HUES6 (cell line): Measurements from ENCODE around the gene CA4.
"Not testable (repeated sequence)": the region's sequence is repeated elsewhere in the genome, so short reads cannot be mapped to it uniquely, and the experiment has no call there.

Experiments
- H3K27ac ChIP-seq: 2 replicates; pipeline ENCODE4 v1.7.0; 2013; ENCODE audit warnings: low read depth, mild to moderate bottlenecking, low read length, inconsistent platforms
- H3K27me3 ChIP-seq: 2 replicates; pipeline ENCODE4 v1.6.1; 2013; ENCODE audit warnings: low read length; ENCODE audit not compliant: control insufficient read depth, insufficient read depth
- H3K36me3 ChIP-seq: 2 replicates; pipeline ENCODE4 v1.6.1; 2013; ENCODE audit warnings: low read length; ENCODE audit not compliant: control insufficient read depth, insufficient read depth
- H3K4me1 ChIP-seq: 2 replicates; pipeline ENCODE4 v1.6.1; 2013; ENCODE audit warnings: low read length; ENCODE audit not compliant: control insufficient read depth, insufficient read depth
- H3K4me3 ChIP-seq: 2 replicates; pipeline ENCODE4 v1.5.1; 2013; ENCODE audit warnings: low read depth, low read length
- H3K9ac ChIP-seq: one replicate; pipeline ENCODE4 v1.6.1; 2013; ENCODE audit warnings: mild to moderate bottlenecking, low read length
- H3K9me3 ChIP-seq: 2 replicates; pipeline ENCODE4 v1.6.1; 2013; ENCODE audit warnings: low read depth, low read length; ENCODE audit not compliant: control insufficient read depth, insufficient read depth

The CA4 gene

DNA sequence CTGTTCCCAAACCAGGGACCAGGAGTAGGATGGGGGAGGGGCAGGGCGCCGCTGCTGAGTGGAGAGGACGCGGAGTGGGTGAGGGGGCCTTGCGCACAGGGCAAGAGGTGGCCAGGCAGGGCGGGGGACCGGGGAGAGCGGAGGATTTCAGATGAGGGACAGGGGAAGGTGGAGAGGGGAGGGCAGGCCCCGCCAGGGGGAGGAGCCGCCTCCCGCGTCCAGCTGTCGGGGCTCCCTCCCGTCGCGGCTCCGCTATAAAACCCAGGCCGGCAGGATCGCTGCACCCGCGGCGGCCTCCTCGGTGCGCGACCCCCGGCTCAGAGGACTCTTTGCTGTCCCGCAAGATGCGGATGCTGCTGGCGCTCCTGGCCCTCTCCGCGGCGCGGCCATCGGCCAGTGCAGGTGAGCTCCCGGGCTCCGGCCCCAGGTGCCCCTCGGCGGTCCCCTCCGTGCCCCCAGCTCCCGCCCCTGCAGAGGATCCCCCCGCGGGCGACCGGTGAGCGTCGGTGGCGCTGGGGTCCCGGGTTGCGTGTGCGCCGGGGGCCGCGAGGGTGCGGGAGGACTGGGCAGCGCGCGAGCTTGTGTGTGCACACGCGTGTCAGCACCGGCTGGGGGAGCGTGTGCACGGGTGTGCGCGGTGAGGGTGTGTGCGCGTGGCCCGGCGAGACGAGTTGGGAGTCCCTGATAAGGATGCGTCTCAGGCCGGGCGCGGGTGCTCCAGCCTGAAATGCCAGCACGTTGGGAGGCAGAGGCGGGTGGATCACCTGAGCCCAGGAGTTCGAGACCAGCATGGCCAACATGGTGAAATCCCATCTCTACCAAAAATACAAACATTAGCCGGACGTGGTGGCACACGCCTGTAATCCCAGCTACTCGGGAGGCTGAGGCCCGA, at the start of gene CA4:
CA4 (plus strand) TSS at position 283 of the 892 bp plus-strand sequence; CDS start at position 345, 62 bp downstream.
- Histone ChIP-seq H3K4me3 (peak within 1 kb of the TSS; percentile 62), H3K27me3 (peaks cover 83% of the 10 kb centered on the region), H3K9ac (no peak within 1 kb of the TSS), H3K9me3 (no peaks in the 10 kb centered on the region), H3K36me3 (no peaks in the 10 kb centered on the region), H3K27ac (no peak within 1 kb of the TSS), H3K4me1 (peaks cover 28% of the 10 kb centered on the region)

DNA sequence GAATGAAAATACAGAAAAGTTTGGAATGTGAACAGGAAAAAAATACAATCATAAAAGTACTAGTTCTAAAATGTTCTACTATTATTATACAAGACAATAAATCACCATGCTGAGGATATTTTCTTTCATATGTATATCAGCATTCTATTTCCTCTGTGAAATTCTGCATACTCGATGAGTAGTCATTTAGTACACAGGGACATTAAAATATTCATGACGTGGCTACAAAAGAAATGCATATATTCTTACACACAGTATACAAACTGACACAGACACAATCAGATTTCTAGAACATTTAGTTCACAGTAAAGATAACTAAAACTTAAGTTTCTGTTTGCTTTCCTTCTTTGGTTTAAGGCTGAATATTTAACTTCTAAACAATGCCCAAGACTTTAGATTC, 49.2 kb upstream of the CA4 start:
- H3K9ac ChIP-seq, H3K9me3 ChIP-seq, H3K27me3 ChIP-seq, H3K27ac ChIP-seq, H3K4me3 ChIP-seq, H3K4me1 ChIP-seq, H3K36me3 ChIP-seq: not testable (repeated sequence)

DNA sequence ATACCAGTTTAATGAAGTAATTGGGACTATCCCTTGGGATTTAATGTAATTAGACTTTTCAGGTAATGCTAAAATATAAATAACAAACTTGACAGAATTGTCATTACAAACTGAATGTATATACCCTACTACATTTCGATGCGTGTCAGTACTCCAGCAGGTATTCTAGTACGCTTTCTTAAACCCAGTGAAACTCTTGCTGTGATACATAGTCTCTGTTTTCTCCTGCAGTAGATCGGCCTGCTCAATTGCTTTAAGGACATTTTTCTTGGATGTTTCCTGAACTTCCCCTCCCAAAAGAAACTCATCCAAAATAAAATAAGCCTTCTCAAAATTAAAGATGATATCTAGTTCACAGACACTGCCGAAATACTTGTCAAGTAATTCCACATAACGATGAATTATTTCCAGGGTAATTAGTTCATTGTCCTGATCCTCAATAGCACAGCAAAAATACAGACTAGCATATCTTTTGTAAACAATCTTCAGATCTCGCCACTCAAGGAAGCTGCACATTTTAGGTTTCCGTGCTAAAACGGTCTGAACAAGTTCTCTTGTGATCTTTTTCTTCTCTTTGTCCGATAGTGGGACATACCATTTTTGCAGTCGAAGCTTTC, 47.6 kb upstream of the CA4 start:
- H3K9me3 ChIP-seq, H3K27me3 ChIP-seq, H3K27ac ChIP-seq, H3K36me3 ChIP-seq, H3K9ac ChIP-seq, H3K4me1 ChIP-seq: not testable (repeated sequence)
- peak overlapping the region; percentile 36 for H3K4me3 ChIP-seq

DNA sequence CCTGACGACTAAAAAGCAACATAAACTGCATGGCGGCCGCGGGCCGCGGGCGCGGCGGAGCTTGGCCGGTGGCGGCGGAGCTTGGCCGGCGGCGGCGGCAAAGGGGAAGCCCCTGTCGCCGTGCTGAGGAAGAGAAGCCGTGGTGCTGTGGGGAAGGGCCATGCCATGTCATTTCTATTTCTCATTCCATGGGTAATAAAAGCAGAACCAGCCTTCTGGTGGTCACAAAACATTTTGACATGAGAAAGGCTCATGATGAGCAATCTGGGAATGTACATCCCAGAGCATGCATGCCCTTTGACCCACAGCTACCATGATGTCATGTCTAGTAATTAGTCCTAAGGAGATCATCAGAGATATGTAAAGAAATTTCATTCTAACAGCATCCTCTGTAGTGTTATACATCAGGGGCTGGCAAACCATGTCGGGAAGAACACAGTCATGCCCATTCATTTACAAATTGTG, 47.1 kb upstream of the CA4 start:
- no peaks in the 10 kb centered on the region for H3K36me3 ChIP-seq
- no peaks in the 10 kb centered on the region for H3K27me3 ChIP-seq
- H3K9ac ChIP-seq, result no peak overlapping the region
- H3K4me3 ChIP-seq, result peak overlapping the region; percentile 36; the same call in 1 of the 2 replicates
- H3K4me1 ChIP-seq, result no peaks in the 10 kb centered on the region
- H3K9me3 ChIP-seq, result no peaks in the 10 kb centered on the region
- H3K27ac ChIP-seq, result no peak overlapping the region

DNA sequence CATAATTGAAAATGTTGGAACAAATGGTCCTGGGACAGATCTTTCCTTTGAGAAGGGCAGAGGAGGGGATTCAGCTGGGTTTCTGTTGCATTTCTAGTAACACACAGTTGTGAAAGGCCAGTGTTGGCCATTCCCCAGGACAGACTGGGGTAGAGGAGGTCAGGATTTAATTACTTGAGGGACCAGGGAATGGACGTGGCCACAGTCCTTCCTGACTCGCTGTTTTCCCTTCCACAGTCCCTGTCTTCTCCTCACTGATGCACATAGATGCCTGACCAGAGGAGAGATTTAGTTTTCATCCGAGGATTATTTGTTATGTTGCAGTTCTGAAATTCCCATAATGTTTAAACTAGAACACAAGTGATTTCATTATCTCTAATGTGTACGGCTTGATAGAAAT, 45.8 kb upstream of the CA4 start:
- H3K4me3 ChIP-seq, result no peak overlapping the region
- no peak overlapping the region for H3K27ac ChIP-seq
- H3K9ac ChIP-seq, result no peak overlapping the region
- no peaks in the 10 kb centered on the region for H3K36me3 ChIP-seq
- no peaks in the 10 kb centered on the region for H3K9me3 ChIP-seq
- no peaks in the 10 kb centered on the region for H3K4me1 ChIP-seq
- no peaks in the 10 kb centered on the region for H3K27me3 ChIP-seq

DNA sequence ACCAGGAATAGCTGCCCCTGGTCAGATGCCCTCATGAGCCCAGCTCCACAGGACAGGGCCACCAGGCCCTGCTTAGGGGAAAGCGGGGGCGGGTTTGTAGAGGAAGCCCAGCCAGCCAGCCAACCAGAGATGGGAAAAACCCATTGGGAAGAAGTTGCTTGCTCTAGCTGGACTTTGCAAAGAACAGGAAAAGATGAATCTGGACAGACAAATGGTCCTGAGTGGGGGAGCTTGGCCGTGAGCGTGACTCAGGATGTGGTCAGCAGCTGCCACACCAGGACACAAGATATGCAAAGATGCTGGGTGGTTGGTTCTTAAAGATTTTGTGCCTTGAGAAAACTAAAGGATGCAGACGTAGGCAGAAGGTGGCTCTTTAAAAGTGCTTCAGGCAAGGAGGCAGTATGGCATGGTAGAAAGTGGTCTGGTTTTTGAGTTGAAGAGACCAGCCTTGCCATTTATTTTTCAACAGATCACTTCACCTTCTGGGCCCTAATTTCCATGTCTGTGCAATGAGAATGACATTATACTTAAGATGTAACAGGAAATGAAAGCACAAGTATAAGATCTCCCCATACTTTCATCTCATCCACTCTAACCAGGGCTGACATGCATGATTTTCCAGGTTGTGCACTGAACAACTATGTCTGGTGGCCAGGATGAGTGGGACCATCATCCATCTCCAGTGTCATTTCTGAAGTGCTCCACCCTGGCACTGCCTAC, 43.3 kb upstream of the CA4 start:
- Histone ChIP-seq H3K4me1 (no peaks in the 10 kb centered on the region), H3K9me3 (no peaks in the 10 kb centered on the region), H3K4me3 (no peak overlapping the region), H3K27ac (no peak overlapping the region), H3K27me3 (no peaks in the 10 kb centered on the region; the same call in 1 of the 2 replicates), H3K36me3 (no peaks in the 10 kb centered on the region), H3K9ac (no peak overlapping the region)

DNA sequence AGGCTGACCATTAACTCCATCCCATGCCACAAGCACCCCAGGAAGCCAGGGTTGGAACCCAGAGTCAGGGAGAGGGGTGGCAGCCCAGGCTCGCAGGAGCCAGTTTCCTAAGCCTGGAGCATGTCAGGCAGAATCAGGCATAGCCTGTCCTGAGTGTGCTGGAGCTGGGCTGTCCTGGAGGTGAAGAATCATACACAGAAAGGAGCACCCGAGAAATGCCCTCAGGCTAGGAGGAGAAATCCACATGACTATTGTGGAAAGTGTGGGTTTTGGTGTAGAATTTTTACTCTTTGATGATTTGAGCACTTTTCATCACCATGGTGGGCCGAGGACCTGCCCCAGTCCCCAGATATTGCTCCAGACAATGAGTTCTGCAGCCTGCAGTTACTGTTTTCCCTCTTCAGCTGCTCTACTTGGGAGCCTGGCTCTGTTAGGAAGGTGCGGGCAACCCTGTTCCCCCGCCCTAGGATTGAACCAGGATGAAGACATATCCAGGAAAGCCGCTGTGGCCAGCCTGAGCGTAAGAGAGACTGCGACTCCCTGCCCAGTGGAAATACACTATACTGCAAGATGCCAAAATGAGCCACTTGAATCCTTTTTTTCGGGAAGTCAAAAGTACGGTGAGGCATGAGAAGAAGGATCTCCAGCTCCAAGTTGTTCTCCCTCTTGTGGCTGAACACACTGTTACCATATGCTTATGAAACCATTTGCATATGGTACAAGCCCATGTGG, 42.1 kb upstream of the CA4 start:
- no peak overlapping the region for H3K27ac ChIP-seq
- H3K27me3 ChIP-seq, result no peaks in the 10 kb centered on the region; the same call in 1 of the 2 replicates
- H3K9ac ChIP-seq, result no peak overlapping the region
- H3K36me3 ChIP-seq, result no peaks in the 10 kb centered on the region
- no peak overlapping the region for H3K4me3 ChIP-seq
- no peaks in the 10 kb centered on the region for H3K4me1 ChIP-seq
- no peaks in the 10 kb centered on the region for H3K9me3 ChIP-seq

DNA sequence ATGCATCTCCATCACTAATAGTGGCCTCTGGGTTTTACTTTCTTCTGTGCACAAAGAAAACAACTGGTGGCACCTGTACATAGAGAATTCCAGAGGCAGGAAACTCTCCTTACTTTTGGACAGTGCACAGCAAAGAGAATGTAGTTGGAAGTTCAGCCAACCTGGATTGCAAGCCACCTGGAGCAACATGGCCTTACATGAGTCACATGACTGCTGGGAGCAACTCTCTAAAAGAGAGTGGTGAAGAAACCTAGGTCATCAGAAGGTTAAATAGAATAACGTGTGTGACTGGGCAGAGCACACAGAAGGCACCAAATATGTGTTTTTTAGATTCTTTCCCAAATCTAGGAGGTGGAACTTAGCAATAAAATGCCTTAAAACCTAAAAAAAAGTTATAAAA, 41.5 kb upstream of the CA4 start:
- H3K36me3 ChIP-seq, H3K27ac ChIP-seq, H3K9me3 ChIP-seq, H3K4me1 ChIP-seq, H3K27me3 ChIP-seq, H3K9ac ChIP-seq, H3K4me3 ChIP-seq: not testable (repeated sequence)

DNA sequence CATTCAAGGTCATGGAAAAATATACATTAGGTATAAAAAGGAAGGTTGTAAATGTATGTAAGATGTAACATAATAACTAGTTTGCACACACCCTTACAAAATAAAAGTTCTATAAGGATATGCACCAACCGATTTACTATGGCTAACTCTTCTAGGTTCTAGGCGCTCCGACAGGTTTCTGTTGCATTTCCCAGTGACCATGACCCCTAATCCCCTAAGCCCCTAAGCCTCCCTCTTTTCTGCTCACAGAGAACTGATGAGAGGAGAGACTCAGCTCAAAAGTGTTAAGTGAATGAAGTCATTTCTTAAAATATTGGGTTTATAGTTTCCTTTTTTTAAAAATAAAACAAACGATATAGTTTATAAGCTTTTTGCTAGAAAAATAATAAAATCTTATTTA, 41.1 kb upstream of the CA4 start:
- Histone ChIP-seq H3K9me3 (no peaks in the 10 kb centered on the region), H3K9ac (no peak overlapping the region), H3K4me1 (no peaks in the 10 kb centered on the region), H3K27me3 (no peaks in the 10 kb centered on the region; the same call in 1 of the 2 replicates), H3K4me3 (no peak overlapping the region), H3K27ac (no peak overlapping the region), H3K36me3 (no peaks in the 10 kb centered on the region)

DNA sequence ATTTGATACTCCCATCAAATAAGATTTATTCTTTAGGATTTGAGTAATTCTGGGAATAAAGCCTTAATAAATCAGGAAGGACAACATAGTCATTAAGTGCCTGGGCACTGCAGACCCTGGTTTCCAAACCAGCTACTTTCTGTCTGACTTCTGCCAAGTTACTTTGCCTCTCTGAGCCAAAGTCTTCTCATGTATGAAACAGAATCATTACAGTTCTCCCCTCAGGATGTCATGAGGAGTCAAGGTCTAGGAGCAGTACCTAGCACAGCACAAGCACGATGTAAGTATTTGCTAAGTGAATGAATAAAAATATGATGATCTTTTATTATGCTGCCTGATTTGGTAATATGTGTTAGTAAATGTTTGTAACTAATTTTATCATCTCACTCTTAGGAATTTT, 40.6 kb upstream of the CA4 start:
- no peaks in the 10 kb centered on the region for H3K4me1 ChIP-seq
- H3K27ac ChIP-seq, result no peak overlapping the region
- no peak overlapping the region for H3K9ac ChIP-seq

More for the DNA sequence above, 40.6 kb upstream of the CA4 start:
- no peak overlapping the region for H3K4me3 ChIP-seq
- H3K36me3 ChIP-seq, result no peaks in the 10 kb centered on the region
- H3K9me3 ChIP-seq, result no peaks in the 10 kb centered on the region
- H3K27me3 ChIP-seq, result no peaks in the 10 kb centered on the region; the same call in 1 of the 2 replicates
